Panc1 (cell line): ENCODE data around the gene NUPR1.

Source experiments
- CTCF ChIP-seq: fragments of 450-650 bp; IDR thresholded peaks from 2 replicates; pipeline ENCODE4 v1.5.1; 2017; ENCODE audit warnings: mild to moderate bottlenecking
- POLR2AphosphoS5 ChIP-seq: IDR thresholded peaks from 2 replicates; pipeline ENCODE4 v1.6.1; 2012; ENCODE audit warnings: mild to moderate bottlenecking, low read depth, low read length, moderate library complexity
- TCF7L2 ChIP-seq: IDR thresholded peaks from 2 replicates; pipeline ENCODE4 v1.6.1; 2011; ENCODE audit warnings: mild to moderate bottlenecking, low read depth, low read length, inconsistent platforms

DNA sequence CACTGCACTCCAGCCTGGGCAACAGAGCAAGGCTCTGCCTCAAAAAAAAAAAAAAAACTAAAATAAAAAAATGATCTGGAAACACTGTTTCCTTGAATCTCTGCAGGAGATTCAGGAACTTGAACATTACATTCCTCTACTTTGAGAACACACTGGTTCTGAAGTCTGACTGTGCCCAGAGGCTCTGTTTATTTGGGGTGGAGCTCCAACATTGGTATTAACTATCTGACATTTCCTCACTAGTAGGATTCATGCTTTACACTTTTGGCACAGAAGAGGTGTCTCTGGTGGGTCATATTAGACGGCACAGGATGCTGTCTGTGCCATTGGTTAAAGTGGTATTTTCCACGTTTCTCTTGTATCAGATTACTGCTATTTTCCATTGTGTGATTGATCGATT, 47.7 kb upstream of the NUPR1 start:
- TF ChIP-seq CTCF (no peak), POLR2AphosphoS5 (no peak), TCF7L2 (no peak)
